HG02943 (cell line): ENCODE data around the gene ZNF20.
A peak's percentile ranks its signal among the peaks of the same experiment; 100 is the strongest.

ENCODE experiments used
- ATAC-seq: cut with Tn5 transposase; IDR thresholded peaks from one replicate; pipeline ENCODE4 v1.9.1; 2021; ENCODE audit warnings: mild to moderate bottlenecking, low read depth, moderate library complexity; ENCODE audit not compliant: unreplicated experiment

ZNF20 gene

DNA sequence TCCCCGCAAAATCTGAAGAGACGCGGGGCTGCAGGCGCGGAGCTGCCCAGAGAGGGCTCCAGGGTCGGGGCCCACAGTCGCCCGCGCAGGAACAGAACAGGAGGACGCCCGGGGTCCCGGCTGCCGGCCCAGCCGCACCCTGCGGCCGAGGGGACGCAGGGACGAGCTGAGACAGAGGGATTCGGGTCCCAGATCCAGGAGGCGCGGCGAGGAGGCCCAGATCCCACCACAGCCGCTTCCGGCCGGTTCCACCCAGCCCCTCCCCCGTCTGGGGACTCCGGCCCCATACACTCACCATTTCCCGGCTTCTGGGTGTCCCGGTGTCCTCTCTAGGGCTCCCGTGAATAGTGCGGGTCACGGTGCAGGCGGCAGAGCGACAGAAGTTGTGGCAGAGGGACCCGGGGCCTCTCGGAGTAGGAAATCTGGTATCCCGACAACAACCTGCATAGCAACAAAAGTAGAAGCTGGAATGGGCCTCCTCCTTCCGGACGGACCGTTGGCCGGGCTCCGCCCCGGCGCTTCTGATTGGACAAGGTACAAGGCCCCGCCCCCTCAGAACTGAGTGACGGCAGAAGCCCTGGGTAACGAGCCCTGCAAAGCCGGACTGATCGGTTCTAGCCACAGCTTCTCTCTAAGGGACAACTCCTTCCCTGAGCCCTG lies at the start of gene ZNF20:
Gene ZNF20, minus strand, starts transcription at position 466 of the 660 bp plus-strand sequence. Its CDS starts 168 bp downstream, at position 298.
- ATAC-seq, result peak; percentile 89

DNA sequence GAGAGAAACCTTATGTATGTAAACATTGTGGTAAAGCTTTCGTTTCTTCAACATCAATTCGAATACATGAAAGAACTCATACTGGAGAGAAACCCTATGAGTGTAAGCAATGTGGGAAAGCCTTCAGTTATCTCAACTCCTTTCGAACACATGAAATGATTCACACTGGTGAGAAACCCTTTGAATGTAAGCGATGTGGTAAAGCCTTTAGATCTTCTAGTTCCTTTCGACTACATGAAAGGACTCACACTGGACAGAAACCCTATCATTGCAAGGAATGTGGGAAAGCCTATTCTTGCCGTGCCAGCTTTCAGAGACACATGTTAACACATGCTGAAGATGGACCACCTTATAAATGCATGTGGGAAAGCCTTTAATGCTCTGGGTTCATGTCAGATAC lies 47.5 kb upstream of the ZNF20 start:
- ATAC-seq, result no peak

DNA sequence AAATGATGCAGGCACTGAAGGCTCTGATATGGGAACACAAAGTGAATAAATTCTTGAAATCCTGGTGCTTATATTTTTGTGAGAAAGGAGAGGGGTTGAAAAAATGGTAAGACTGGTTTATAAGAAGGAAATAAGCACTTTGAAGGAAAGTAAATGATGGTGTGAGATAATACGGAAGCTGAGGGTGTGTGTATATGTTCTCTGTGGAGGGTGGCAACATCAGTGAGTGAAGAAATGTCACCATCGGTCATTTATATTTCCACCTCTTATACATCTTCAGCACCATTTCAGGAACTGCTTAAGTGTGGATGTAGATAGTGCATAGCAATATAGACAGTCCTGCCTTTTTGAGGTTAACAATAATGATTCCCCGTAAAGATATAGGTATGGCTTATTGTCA lies 40.2 kb upstream of the ZNF20 start:
- no peak for ATAC-seq

DNA sequence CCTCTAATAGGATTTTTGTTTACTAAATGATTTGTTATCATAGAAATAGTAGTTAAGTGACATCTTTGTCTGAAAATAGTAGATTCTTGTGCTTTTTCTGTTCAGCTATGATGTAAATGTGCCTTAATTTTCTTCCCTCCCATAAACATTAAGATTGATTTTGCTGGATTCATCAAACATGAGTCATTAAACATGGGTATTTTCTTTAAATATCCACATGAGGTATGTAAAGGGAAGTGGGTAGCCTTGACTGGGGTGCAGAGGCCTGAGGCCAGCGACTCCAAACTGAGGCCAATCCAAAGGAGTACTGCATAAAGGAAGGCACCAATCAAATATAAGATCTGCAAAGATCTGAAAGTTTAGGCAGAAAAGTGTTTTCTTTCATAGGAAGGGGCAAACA lies 26.5 kb upstream of the ZNF20 start:
- no peak for ATAC-seq

DNA sequence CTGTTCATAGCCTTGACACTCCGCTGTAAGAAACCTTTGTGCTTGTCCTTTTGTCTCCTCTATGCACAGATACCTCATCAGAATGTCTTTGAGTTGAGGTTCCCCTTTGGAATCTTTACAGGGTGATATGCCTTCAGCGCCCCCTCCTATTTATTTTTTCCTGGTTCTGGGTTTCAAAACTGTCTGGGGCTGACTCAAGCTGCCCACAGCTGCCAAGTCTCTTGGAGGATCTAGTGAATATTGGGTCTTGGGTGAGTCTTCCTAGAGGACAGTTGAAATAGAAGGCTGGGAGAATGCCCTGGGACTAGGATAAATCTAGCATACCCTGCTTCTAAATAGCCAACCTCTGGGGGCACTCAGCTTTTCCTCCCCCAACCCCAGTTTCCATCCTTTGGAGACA lies 23.7 kb upstream of the ZNF20 start:
- no peak for ATAC-seq

DNA sequence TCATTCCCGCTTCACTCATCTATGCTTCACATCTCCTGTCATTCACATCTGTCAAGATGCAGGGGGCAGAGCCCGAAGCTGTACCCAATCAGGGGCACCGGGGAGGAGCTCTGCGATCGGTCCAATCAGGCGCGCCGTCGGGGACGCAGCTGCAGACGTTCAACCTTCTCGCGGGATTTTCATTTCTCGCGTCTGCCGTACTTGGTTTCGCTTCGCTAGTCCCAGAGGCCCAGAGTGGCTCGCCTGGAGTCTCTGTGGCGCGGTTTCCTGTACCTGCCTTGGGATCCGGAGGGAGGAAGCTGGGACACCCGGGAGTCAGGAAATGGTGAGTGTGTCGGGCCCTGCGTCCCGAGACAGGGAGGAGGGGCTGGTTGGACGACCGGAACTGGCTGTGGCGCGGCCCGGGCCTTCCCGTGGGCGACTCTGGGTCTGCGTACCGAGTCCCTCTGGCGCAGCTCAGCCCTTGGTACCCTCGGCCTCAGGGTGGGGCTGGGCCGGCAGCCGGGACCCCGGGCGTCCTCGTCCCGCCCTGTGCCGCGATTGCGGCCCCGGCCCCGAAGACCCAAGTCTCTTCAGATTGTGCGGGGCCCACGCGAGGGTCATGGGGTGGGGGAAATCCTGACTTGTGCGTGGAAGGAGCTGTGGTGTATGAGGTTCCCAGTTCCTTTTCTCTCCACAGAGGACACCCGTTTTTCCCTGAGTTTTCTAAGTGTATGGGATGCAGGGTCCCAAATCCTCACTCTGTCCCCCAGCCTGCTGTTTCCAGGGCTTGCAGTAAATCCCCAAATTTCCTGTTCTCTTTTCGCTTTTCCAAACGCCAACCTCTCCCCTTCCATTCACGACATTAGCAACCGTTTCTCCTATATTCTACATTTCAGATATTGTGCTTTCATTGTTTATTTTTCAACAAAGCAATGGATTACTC lies 23.0 kb upstream of the ZNF20 start, which contains the start of gene ZNF136:
Gene ZNF136, plus strand, starts transcription at position 215 of the 925 bp plus-strand sequence. Its CDS starts 108 bp downstream, at position 323.
- peak; percentile 95 for ATAC-seq

DNA sequence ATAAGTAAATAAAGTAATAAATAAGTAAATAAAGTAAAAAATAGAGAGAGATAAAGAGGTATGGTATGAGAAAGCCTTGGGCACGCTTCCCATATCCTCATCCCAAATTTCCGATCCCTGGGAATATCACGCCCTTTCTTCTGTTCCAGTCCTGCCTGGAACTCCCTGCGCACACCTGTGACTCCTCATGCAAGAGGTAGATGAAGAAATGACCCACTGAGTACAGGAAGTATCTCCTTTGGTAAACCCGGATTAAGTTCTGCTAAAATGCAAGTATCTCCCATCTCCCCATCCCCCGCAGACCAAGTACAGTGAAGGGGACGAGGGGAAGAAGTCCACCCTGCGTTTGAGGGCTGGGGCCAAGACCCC lies 22.3 kb upstream of the ZNF20 start:
- no peak for ATAC-seq

DNA sequence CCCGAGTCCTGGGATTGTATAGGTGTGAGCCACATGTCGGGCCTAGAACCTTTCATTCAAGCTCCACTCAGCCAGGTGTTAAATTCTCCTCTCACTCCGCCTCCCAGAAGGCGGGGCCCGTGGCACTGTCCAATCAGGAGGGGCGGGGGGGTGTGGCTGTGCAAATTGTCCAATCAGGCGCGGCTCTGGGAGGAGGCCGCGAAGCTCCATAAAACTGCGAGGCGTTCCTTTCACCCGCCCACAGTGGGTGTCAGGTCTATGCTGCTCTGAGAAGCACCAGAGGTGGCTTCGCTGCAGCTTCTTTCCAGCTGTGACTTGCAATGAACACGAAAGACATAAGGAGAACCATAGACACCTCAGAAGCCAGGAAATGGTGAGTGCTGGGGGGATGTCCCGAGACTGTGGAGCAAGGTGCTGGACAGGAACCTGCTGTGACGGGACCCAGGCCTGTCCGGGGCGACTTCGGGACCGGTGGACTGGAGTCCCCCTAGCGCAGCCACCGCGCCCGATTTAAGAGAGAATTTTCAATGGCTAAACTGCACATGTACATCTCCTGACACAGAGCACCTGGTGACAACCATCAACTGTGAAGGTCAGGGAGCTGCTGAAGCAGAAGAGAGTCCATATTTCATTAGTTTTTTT lies 19.7 kb upstream of the ZNF20 start:
- ATAC-seq, result no peak

DNA sequence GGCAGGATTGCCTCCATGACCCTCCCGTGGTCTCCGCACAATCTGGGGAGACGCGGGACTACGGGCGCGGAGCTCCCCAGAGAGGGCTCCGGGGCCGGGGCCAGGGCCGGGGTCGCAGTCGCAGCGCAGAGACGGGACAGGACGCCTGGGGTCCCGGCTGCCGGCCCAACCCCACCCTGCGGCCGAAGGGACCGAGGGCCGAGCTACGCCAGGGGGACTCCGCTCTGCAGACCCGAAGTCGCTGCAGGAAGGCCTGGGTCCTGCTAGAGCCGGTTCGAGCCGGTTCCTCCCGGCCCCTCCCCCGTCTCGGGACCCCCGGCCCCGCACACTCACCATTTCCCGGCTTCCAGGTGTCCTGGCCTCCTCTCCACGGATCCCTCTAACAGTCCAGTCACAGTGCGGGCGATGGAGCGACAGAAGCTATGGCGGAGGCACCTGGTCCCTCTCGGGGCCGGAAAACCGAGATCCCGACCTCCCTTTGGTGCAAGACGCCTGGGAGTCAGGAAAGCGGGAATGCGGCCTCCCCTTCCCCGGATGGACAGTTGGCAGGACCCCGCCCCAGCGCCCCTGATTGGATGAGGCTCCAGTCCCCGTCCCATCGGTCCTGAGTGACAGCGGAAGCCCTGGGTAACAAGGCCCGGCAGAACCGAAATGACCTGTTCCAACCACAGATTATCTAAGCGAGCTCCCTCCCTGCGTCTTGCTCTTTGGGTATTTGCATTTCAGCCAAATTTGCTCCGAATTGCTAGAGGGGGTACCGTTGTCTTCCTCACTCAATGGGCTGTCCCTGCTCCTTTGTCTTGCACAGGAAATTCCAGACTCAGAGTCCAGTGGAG lies 16.3 kb upstream of the ZNF20 start, which contains the start of gene ZNF625:
Gene ZNF625, minus strand, starts transcription at position 512 of the 836 bp plus-strand sequence. Its CDS starts 176 bp downstream, at position 336.
- peak; percentile 71 for ATAC-seq

DNA sequence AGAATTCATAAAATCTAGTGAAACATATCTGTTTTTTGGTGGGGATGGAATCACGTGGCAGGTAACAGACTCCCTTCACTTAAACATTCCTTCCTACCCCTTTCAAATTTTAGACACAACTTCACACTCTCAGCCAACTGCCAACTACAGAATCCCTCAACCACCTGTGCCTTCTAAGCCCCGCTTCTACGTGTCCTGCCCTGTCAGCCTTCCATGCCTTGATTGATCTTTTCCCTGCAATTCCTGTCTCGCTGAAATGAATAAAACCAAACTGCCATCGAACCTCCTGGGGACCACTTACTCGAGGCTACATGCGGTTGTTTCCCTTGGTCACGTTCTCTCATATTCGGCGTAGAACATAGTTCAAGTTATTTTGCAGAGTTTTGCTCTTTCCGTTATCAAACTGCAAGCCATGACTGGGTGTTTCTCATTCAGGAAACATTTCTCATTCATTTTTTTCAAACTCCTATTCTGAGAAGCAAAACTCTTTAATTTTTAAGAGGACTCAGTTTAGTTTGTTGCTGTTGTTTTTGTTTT lies 15.2 kb upstream of the ZNF20 start:
- ATAC-seq, result no peak

DNA sequence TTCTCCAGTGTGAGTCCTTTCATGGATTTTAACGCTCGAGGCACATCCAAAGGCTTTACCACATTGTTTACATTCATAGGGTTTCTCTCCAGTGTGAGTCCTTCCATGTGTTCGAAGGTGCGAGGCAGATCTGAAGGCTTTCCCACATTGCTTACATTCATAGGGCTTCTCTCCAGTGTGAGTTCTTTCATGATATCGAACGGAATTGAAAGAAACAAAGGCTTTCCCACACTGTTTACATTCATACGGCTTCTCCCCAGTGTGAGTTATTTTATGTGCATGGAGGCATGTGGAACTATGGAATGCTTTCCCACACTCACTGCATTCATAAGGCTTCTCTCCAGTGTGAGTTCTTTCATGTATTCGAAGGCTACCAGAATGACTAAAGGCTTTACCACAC lies 5.2 kb upstream of the ZNF20 start:
- ATAC-seq, result no peak

DNA sequence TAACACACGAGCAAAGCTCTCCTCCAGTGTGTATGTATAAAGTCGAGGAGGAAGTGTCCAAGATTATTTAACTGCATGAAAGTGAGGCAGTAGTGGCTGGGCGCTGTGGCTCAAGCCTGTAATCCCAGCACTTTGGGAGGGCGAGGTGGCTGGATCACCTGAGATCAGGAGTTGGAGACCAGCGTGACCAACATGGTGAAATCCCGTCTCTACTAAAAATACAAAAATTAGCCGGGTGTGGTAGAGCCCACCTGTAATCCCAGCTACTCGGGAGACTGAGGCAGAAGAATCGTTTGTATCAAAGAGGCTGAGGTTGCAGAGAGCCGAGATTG lies 1.2 kb upstream of the ZNF20 start:
- ATAC-seq, result no peak

DNA sequence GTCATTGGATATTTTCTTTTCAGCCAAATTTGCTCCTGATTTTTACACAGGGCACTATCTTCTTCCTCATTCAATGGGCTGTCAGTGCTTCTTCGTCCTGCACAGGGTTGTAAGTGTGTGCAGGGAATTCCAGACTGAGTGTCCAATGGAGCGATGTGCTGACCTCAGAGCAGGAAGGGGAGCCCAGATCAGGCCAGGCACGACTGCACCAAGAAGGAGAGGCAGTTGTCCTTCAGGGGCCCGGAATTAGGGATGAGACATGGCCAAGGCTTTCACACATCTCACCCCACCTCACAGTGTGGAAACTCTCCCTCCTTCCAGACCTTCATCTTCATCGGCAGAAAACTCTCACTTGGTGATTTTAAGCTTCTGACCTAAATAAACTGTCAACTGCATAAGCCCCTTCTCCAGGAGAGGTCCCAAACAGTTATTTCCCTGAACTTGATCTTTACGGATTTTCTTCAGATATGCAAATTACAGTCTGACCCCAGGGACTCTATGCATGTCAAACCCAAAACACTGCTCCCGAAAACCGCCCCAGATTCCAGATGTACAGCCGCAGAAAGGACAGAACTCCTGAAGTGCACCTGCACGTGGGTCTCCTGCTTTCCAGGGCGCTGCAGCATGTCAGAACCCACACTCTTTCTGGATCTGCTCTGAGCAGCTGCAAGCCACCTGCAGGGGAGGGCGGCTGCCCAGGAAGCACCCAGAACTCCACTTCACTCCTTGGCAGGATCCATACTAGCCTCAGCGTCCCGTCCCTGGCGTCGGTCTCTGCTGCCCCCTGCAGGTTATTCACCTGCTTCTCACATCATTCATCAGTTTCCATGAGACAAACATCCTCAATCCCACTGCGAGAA lies 625 bp upstream of the ZNF20 start:
- ATAC-seq, result peak; percentile 14

DNA sequence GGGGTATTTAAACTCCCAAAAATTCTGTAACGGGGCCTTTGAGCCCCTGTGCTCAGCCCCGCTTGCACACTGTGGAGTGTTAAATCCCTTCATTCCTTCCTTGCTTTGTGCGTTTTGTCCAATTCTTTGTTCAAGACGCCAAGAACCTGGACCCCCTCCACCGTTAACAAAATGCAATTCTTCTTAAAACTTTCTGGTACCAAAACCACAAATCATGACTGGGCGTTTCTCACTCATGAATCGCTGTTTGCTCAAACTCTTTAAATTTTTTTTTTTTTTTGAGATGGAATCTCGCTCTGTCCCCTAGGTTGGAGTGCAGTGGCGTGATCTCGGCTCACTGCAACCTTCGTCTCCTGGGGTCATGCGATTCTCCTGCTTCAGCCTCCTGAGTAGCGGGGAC lies 881 bp downstream of the ZNF20 start:
- ATAC-seq, result no peak

DNA sequence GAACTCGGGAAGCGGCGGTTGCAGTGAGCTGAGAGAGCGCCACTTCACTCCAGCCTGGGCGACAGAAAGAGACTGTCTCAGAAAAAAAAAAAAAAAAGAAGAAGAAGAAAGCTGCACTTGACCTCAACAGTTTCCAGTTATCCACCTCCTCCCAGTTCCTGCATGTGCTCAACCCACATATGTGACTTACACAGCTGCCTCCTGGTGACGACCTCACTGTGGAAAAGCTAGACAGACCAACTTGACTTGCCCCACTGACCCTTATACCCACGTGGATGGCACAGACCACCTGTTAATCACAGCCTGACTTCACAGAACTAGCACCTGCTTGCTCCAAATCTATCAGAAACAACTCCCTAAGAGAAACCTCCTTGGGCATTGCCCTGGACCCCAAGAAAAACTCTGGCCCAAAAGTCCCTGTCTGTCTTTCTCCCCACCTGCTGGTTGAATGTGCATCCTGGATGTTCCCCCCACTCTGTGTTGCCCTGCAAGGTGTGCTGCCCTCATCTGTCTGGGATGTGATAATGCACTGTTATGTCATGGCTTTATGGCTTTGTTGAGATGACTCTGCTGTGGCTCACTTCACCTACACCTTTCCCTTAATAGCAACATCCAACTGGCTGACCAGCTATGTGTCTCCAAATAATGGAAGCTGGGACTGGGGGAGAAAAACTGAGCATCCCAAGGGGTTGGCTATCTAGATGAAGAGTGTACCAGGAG lies 2.8 kb downstream of the ZNF20 start:
- ATAC-seq, result no peak

DNA sequence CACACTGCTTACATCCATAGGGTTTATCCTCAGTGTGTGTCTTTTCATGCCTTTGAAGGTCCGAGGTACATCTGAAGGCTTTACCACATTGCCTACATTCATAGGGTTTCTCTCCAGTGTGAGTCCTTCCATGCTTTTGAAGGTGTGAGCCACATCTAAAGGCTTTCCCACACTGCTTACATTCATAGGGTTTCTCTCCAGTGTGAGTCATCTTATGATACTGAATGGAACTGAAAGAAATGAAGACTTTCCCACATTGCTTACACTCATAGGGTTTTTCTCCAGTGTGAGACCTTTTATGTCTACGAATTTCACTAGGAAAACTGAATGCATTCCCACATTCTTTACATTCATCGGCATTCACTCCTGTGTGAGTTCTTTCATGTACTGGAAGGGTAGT lies 7.1 kb downstream of the ZNF20 start:
- ATAC-seq, result no peak

DNA sequence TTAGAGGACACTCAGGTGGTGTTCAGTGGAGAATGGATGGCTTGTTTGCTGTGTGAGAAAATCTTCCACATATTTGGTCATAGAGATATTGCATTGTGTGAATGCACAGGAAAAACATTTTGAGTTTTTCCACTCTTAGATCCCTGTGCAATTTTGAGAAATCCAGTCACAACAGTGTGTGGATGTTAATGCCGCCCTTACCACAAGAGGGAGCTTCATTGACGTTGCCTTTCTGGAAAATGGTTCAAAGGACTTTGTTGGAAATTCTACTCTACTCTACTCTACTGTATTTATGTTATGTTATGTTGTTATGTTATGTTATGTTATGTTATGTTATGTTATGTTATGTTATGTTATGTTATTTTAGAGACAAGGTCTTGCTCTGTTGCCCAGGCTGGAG lies 13.4 kb downstream of the ZNF20 start:
- no peak for ATAC-seq

DNA sequence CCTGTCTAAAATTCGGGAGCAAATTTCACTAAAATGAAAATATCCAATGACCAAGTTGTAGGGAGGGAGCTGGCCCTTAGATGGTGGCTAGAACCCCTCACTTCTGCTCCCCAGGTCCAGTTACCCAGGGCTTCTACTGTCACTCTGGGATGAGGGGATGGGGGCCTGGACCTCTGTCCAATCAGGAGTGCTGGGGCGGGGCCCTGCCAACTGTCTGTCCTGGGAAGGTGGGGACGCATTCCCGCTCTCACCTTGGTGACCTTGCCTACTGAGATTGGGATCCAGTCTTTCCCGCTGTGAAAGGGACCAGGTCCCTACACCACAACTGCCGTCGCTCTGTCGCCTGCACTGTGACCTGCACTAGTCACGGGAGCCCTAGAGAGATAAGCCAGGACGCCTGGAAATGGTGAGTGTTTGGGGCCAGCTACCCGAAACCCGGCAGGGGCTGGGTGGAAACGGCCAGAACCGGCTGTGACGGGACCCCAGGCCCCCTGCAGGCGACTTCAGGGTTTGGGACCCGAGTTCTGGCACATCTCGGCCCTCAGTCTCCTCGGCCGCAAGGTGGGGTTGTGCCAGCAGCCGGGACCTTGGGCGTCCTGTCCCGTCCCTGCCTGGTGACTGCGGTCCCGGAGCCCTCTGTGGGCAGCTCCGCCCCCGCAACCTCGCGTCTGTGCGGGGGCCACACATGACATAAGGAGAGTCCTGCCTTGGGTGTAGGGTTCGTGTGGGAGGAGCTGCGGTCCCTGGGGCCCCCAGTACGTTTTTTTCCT lies 22.8 kb downstream of the ZNF20 start:
- no peak for ATAC-seq
